CD4-positive, alpha-beta T cell treated with Interleukin-15 for 1 hour (primary cell): ENCODE data around the gene ARCN1.

Experiments
- DNase-seq: peaks from one replicate; pipeline ENCODE4 v3.0.0-alpha.2; 2020

ARCN1 gene

GRCh38 chr11:118572061-118572980 is at the start of gene ARCN1:
TSS of gene ARCN1 (plus strand) at chr11:118572409. CDS start at chr11:118572548, 139 bp downstream.
- DNase-seq: peak; percentile 83

- DNase-seq: no peak
Measured at GRCh38 chr11:118522571-118523072, 49.6 kb upstream of the ARCN1 start.

- DNase-seq: no peak
Measured at GRCh38 chr11:118524356-118524755, 47.9 kb upstream of the ARCN1 start.

- no peak for DNase-seq
Measured at GRCh38 chr11:118524757-118525470, 47.3 kb upstream of the ARCN1 start.

DNA sequence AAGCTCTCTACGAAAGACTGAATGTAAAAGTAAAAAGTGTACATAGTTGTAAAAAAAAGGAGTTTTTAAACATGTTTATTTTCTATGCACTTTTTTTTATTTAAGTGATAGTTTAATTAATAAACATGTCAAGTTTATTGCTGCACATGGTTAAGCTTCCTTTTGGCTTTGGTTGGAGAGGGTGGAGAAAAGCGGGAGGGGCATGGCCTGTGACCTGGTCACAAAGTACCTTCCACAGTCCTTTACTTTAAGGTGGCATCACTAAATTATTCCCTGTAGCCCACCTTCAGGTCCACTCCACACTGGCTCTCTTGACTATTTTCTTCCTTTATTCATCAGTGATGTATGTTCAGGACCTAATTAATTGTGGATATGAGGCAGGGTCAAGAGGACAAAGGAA is 45.5 kb upstream of the ARCN1 start:
- no peak for DNase-seq

DNA sequence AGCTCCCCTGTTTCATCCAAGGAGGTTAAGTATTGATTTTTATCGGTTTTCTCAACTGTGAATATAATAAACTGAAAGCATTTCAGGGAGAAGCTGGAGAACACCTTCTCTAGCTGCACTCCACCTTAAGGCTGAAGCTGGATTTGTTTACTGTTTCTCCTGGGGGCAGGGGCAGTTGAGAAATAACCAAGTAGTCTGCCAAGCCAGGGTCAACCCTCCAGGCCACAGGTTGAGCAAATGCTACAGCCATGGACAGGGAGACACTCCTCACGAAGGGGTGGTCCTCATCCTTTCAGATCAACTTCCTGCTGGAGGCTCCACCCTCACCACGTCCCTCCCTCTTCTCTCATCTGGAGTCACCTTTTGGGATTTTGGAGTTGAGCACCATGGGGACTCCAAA is 45.1 kb upstream of the ARCN1 start, which contains the start of gene TTC36:
Gene TTC36 (plus strand): TSS at position 366 of the 400 bp plus-strand sequence. CDS start 21 bp downstream, at position 387.
- no peak for DNase-seq

DNA sequence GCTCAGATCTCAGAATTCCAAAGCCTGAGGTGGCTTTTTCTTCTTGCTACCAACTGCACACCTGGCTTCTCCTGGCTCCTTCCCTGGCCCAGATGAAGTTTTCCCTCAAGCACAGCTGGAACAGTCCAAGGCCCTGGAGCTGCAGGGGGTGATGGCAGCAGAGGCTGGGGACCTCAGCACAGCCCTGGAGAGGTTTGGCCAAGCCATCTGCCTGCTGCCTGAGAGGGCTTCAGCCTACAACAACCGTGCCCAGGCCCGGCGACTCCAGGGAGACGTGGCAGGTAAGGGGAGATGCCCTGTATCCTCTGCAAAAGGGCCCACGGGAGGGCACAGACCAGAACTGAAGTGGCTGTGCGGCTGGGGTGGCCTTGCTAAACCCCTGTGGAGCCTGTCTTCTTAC is 43.7 kb upstream of the ARCN1 start:
- no peak for DNase-seq

DNA sequence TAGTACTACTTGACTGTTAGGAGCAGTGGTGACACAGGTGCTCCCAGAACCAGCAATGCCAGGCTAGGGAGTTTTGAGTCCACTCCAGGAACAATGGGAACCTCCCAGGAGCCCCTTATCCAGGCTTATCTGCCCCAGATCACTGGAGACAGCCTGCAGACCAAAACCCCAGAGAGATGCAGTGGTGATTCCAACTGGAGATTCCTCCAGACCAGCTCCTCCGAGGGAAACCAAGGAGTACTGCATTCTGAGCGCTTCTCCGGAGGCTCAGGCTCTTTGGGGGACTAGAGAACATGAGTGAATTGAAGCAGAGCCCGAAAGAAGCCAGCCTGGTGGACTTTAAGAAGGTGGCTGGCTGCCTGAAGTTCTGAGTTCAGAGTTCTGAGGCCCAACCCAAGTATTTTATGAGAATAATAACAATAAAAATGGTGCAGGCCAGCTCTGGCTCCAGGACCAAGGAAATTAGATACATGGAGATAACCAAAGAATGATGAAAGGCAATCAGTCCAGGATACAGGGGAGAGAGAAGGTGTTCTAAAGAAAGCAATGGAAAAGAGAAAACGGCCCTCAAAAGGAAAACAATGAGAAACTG is 42.5 kb upstream of the ARCN1 start:
- DNase-seq: no peak

DNA sequence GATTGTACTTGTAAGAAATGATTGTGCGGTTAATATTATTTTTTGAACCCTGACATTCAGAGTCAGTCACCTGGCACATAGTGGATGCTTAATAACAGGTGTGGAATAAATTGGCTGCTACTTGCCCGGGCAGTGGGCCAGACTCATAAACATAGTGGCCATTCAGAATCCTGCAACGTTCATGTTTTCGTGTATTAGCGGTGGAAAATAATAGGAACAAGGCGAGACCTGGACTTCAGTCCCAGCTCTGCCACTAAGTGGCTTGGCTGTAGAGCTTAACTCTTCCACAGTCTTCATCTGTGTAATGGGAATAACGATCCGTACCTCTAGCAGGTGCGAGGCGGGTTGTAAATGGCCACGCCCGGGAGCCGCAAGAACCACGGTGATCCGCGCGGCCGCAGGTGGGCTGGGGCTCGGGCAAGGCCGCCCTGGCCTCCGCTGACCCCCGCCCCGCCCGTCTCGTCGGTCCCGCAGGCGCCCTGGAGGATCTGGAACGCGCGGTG is 42.0 kb upstream of the ARCN1 start:
- no peak for DNase-seq

DNA sequence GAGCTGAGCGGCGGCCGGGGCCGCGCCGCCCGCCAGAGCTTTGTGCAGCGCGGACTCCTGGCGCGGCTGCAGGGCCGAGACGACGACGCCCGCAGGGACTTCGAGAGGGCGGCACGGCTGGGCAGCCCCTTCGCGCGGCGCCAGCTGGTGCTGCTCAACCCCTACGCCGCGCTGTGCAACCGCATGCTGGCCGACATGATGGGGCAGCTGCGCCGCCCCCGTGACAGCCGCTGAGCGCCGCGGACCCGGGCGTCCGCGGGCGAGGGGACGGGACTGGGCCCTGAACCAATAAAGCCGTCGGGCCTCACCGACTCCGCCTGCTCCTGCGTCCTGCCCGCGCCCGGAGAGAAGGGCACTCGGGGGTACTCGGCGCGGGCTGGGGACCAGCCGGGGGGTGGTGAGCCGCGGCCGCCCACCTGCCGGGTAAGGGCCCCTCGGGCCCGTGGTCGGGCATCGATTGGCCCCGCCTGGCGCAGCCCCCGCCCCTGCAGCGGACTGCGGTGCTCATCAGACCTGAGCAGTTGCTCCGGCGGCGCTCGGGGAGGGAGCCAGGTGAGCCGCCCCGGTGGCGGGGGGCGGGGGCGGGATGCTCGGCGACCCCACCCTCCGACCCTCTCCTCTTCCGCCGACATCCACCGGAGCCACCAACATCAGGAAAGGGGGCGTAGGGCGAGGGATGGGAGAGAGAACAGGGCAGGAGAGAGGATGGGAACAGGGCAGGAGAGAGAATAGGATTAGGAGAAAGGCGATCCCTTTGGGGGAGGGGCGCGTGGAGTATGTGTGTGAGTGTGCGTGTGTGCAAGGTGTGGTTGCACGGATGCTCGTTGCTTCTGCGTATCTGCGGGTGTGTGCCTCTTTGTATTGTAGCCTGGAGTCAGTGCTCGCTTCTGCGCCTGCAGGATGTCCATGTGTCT is 41.3 kb upstream of the ARCN1 start, which contains the start of gene TMEM25:
Gene TMEM25 (plus strand): TSS at position 510 of the 914 bp plus-strand sequence. CDS start 610 bp downstream, outside the sequence.
- peak; percentile 57 for DNase-seq

GRCh38 chr11:118531597-118532084 is 40.6 kb upstream of the ARCN1 start:
- no peak for DNase-seq

- no peak for DNase-seq
Measured at GRCh38 chr11:118532091-118532490, 40.1 kb upstream of the ARCN1 start.

GRCh38 chr11:118532852-118533768 is 39.1 kb upstream of the ARCN1 start:
- no peak for DNase-seq

DNA sequence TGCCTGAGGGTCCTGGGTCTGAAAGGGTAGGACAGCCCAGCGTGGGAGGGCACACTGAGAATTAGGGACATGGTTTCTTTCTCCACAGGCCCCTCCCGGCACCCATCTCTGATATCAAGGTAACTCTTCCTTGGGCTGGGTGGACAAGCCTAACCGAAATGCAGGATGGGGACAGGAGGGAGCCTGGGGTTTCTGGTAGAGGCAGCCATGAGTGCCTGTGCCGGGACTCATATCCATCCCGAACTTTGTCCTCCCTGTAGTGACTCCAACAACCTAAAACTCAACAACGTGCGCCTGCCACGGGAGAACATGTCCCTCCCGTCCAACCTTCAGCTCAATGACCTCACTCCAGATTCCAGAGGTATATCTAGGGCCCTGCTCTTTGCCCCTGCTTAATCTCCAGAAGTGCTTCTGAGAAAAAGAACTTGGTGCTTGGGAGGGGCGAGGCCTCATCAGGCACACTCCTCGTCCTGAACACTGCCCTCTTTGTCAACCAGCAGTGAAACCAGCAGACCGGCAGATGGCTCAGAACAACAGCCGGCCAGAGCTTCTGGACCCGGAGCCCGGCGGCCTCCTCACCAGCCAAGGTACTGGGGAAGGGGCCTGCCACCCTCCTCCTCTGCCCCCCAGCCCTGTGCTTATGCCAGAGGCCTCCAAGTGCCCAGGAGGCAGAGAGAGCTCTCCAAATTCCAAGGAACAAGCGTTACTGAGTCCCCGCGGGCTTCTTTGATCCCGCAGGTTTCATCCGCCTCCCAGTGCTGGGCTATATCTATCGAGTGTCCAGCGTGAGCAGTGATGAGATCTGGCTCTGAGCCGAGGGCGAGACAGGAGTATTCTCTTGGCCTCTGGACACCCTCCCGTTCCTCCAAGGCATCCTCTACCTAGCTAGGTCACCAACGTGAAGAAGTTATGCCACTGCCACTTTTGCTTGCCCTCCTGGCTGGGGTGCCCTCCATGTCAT is 38.2 kb upstream of the ARCN1 start:
- DNase-seq: no peak

GRCh38 chr11:118535261-118535660 is 36.9 kb upstream of the ARCN1 start:
- no peak for DNase-seq

DNA sequence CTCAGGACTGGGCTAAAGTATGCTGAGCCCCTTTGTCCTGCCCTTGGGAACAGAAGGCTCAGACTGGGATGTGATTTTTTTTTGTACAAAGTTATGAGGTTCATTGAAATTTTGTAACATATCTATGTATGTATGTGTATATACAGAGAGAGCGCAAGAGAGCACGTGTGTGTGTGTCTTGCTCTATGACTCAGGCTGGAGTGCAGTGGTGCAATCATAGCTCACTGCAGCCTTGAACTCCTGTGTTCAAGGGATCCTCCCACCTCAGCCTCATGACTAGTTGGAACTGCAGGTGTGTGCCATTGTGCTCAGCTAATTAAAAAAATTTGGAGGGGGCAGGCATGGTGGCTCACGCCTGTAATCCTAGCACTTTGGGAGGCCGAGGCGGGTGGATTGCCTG is 35.5 kb upstream of the ARCN1 start:
- no peak for DNase-seq

DNA sequence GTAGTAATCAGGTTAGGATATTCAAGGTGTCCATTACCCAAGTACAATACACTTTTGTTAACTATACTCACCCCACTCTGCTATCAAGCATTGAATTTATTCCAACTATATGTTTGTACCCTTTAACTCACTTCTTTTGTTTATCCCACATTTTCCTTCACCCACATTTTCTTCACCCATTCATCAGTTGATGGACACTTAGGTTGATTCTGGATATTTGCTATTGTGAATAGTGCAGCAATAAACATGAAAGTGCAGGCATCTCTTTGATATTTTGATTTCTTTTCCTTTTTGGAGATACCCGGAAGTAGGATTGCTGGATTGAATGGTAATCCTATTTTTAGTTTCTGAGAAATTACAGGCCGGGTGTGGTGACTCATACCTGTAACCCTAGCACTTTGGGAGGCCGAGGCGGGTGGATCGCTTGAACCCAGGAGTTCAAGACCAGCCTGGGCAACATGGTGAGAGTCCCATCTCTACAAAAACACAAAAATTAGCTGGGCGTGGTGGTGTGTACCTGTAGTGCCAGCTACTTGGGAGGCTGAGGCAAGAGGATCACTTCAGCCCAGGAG is 34.7 kb upstream of the ARCN1 start:
- DNase-seq: no peak

DNA sequence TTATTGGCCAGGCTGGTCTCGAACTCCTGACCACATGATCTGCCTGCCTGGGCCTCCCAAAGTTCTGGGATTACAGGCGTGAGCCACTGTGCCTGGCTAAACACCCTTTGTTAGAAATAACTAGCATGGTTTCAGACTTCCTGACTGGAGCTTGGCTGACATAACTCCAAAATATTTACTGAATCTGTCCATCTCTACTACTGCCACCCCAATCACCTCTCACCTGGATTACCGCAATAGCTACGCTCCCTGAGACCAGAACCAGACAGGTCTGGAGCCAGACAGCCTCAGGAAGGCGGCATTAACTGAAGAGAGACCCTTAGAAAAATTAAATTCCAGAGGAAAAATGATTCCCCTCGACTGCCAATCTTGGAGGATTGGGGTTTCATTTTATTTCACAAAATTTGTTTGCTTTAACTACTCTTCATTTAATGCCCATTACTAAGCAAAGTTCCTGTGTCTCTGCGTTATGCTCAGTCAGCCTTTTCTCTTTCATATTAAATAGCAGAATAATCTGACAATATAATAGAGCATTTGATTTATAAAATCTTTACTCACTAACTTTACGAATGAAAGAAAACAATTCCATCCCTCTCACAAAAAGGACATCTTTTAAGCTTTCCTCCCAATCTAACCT is 28.1 kb upstream of the ARCN1 start:
- DNase-seq: no peak
